CD4-positive, alpha-beta memory T cell (primary cell): ENCODE measurements around the gene OSTF1. TPM values are rescaled to one million over a fixed set of nuclear protein-coding genes. Genes with fewer than 3 reads are reported as not detected.

Source experiments
- CTCF ChIA-PET: fragments of 350-600 bp; sonication (Branson Sonifier 250); formaldehyde crosslinking; loops from one replicate; lab custom pipeline; 2021; ENCODE audit warnings: inconsistent platforms; ENCODE audit not compliant: partially characterized antibody; lab: Charles Lee
- POLR2A ChIA-PET: fragments of 350-600 bp; sonication (Branson Sonifier 250); formaldehyde crosslinking; loops from one replicate; lab custom pipeline; 2021; ENCODE audit not compliant: partially characterized antibody; lab: Charles Lee
- DNase-seq, 5 donors: peaks; one replicate each; pipeline versions ENCODE4 v3.0.0 to v3.0.0-alpha.2; 2020 to 2022; ENCODE audit warnings: mixed read lengths in 1 of 5
- H3K27ac ChIP-seq: one replicate; pipeline ENCODE4 v1.7.0; 2013; ENCODE audit warnings: low read depth, low read length
- H3K27me3 ChIP-seq: 2 replicates; pipeline ENCODE4 v1.7.0; 2013; ENCODE audit warnings: mild to moderate bottlenecking, low read length, moderate library complexity; ENCODE audit not compliant: insufficient read depth
- H3K36me3 ChIP-seq: 2 replicates; pipeline ENCODE4 v1.7.0; 2013; ENCODE audit warnings: mild to moderate bottlenecking, low read length, moderate library complexity; ENCODE audit not compliant: insufficient read depth
- H3K4me1 ChIP-seq: 2 replicates; pipeline ENCODE4 v1.7.0; 2013; ENCODE audit warnings: mild to moderate bottlenecking, low read length, moderate library complexity; ENCODE audit not compliant: insufficient read depth
- H3K4me3 ChIP-seq, 2 donors: one replicate each; pipeline ENCODE4 v1.7.0; 2013; ENCODE audit warnings: low read length in 2 of 2, mild to moderate bottlenecking in 1 of 2
- H3K9me3 ChIP-seq, 2 donors: one replicate each; pipeline ENCODE4 v1.7.0; 2013; ENCODE audit warnings: low read length in 2 of 2, control low read depth in 1 of 2; ENCODE audit not compliant: control insufficient read depth in 1 of 2
- H3K27ac Mint-ChIP-seq, 7 donors: one replicate each; pipeline ENCODE4 v1.8.0; 2020 to 2021; ENCODE audit warnings: mixed read lengths in 7 of 7, mild to moderate bottlenecking in 6 of 7, inconsistent platforms in 3 of 7, moderate library complexity in 3 of 7
- H3K27me3 Mint-ChIP-seq, 2 donors: one replicate each; pipeline ENCODE4 v1.8.0; 2020 to 2021; ENCODE audit warnings: mixed read lengths in 2 of 2
- H3K36me3 Mint-ChIP-seq, 2 donors: one replicate each; pipeline ENCODE4 v1.8.0; 2020 to 2021; ENCODE audit warnings: mixed read lengths in 2 of 2, inconsistent platforms in 1 of 2, mild to moderate bottlenecking in 1 of 2
- H3K4me1 Mint-ChIP-seq, 4 donors: one replicate each; pipeline ENCODE4 v1.8.0; 2020 to 2021; ENCODE audit warnings: mixed read lengths in 4 of 4, mild to moderate bottlenecking in 1 of 4
- H3K4me3 Mint-ChIP-seq, 8 donors: one replicate each; pipeline ENCODE4 v1.8.0; 2020 to 2021; ENCODE audit warnings: mixed read lengths in 8 of 8, mild to moderate bottlenecking in 7 of 8, moderate library complexity in 6 of 8, inconsistent platforms in 3 of 8
- H3K9me3 Mint-ChIP-seq, 8 donors: one replicate each; pipeline ENCODE4 v1.8.0; 2020 to 2021; ENCODE audit warnings: mixed read lengths in 8 of 8, mild to moderate bottlenecking in 5 of 8, inconsistent platforms in 3 of 8, moderate library complexity in 1 of 8
- intact Hi-C: fragments of 100-400 bp; cut with micrococcal nuclease; formaldehyde crosslinking; loops from one replicate; pipeline ENCODE4 v1.15.1; 2023
- polyA plus RNA-seq, 2 donors: library from polyadenylated mRNA; unstranded; fragments of 300-500 nt; fragmentation: Illumina TruSeq; gene quantifications; one replicate each; pipeline ENCODE4 v1.2.3, GENCODE V29; 2021
- total RNA-seq, 2 experiments: library from RNA; stranded (reverse); gene quantifications; one replicate each; pipeline ENCODE4 v1.2.3, GENCODE V29; 2021

Gene OSTF1
- total and polyA plus RNA-seq, 4 experiments from 2014 or later: 59.8 to 188 (median 119) TPM

DNA sequence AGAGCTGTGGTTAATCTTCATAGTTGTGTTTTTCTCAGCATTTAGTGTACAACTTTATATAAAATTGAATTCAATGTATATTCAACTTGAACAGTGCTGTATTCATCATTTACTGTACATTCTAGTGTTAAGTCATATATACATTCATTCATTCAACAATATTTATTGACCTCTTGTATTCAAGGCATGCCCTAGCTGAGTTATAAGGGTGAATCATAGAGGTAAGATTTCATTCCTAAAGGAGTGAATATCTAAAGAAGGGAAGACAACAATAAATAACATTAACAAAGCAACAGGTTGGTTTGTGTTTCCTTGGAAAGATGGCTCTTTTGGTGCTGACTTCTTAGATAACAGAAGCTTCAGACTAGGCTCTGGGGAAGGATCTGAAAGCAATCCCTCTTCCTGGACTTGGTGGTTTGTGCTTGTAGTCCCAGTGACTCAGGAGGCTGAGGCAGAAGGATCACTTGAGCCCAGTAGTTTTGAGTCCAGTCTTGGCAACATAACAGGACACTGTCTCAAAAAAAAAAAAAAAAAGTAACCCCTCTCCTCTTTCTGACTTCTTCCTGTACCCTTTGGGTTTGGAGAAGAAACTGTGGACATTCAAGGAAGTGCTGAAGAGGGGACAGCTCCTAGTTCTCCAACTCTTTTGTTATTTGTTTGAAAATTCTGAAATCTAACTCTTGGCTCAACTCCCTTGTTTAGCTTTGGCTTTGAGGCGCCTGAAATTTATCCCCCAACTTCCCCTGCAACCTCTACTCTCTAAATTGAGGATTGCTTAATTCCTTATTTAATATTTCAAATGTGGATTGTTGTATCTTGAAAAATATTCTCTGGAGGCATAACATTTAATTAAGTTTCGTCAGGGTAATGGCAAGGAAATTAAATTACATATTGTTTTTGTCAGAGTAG is 80.2 kb downstream of the OSTF1 start:
- H3K9me3 ChIP-seq: no peaks in the 10 kb centered on the region
- H3K36me3 ChIP-seq: no peaks in the 10 kb centered on the region
- ChIA-PET POLR2A (interaction anchor here (1.1 kb wide), 1 partner anchor 77 kb away, joined by 4 read pairs; no protein-coding TSS in a partner anchor), CTCF (interaction anchor here (0.7 to 4.8 kb wide), 3 partner anchors 13 to 23 kb away, joined by 3 to 41 read pairs (median 3); no protein-coding TSS in a partner anchor)
- H3K27me3 ChIP-seq: no peaks in the 10 kb centered on the region
- Mint-ChIP-seq H3K27ac (peak overlapping the region in 2 of 7 donors; percentile 16 to 25), H3K27me3 (no peaks in the 10 kb centered on the region), H3K4me1 (peaks cover 15 to 22% (median 18%) of the 10 kb centered on the region in 4 donors), H3K36me3 (peaks cover 44 to 74% of the 10 kb centered on the region in 2 donors), H3K9me3 (peaks cover 0 to 14% (median 10%) of the 10 kb centered on the region in 8 donors), H3K4me3 (no peak overlapping the region)
- no peak overlapping the region for H3K27ac ChIP-seq
- DNase-seq: no peak
- peaks cover 14% of the 10 kb centered on the region for H3K4me1 ChIP-seq
- intact Hi-C loops: no loop called here
- no peak overlapping the region for H3K4me3 ChIP-seq

DNA sequence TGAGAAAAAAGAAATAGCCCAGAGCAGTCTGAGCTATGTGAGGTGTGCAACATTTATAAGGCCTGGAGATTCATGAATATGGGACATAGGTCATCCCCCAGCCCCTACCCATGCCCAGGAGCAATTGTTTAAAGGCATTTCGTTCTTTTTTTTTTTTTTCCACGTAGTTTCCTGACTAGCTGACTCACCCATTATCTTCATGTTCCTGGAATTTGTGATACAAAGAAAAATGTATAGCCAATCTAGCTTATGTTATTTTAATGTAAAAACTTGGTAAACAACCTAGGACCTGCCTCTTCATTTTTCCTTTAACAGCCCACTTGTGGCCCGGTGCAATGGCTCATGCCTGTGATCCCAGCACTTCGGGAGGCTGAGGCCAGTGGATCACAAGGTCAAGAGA is 81.3 kb downstream of the OSTF1 start:
- H3K36me3 Mint-ChIP-seq: peaks cover 38 to 65% of the 10 kb centered on the region in 2 donors
- CTCF ChIA-PET: interaction anchor here (4.8 kb wide), 1 partner anchor 16 kb away, joined by 41 read pairs; no protein-coding TSS in a partner anchor
- no peak overlapping the region for H3K4me3 Mint-ChIP-seq
- Histone ChIP-seq H3K27me3 (no peaks in the 10 kb centered on the region), H3K9me3 (no peaks in the 10 kb centered on the region), H3K4me1 (peaks cover 14% of the 10 kb centered on the region), H3K27ac (no peak overlapping the region), H3K36me3 (no peaks in the 10 kb centered on the region), H3K4me3 (no peak overlapping the region)
- no peak overlapping the region for H3K27ac Mint-ChIP-seq
- no peak for DNase-seq
- POLR2A ChIA-PET: no interaction called here
- intact Hi-C loops: no loop called here
- peaks cover 15 to 23% (median 17%) of the 10 kb centered on the region in 4 donors for H3K4me1 Mint-ChIP-seq
- H3K9me3 Mint-ChIP-seq: peaks cover 0 to 14% (median 10%) of the 10 kb centered on the region in 8 donors
- H3K27me3 Mint-ChIP-seq: no peaks in the 10 kb centered on the region

DNA sequence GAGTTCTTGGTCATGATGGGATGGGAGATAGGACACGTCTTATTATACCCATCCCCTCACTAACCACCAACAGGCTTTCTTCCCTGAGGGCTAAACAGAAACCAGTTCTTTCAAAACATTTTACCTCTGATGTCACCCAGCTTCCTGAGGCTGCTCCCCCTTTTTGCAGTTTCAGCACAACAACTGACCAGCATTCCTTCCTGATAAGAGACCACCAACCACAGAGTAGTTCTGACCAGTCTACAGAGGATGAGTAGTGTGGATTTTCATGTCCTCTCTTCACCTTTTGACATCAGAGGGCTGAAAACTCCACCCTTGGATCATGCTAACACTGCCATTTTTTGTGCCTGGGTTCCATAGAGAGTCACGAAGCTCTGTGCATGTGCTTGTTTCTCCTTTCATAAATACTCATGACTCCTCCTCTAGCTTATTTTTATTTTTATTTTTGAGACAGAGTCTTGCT is 82.6 kb downstream of the OSTF1 start:
- POLR2A ChIA-PET: interaction anchor here (1.7 kb wide), 1 partner anchor 83 kb away, joined by 7 read pairs; the partner anchor contains the start of genes NMRK1 and OSTF1
- Mint-ChIP-seq H3K4me1 (peaks cover 17 to 26% (median 17%) of the 10 kb centered on the region in 4 donors), H3K27ac (no peak overlapping the region), H3K4me3 (no peak overlapping the region), H3K9me3 (peaks cover 0 to 14% (median 8%) of the 10 kb centered on the region in 8 donors), H3K27me3 (no peaks in the 10 kb centered on the region), H3K36me3 (peaks cover 34 to 53% of the 10 kb centered on the region in 2 donors)
- intact Hi-C loops: no loop called here
- Histone ChIP-seq H3K27ac (no peak overlapping the region), H3K9me3 (no peaks in the 10 kb centered on the region), H3K4me1 (peaks cover 14% of the 10 kb centered on the region), H3K36me3 (no peaks in the 10 kb centered on the region), H3K4me3 (no peak overlapping the region), H3K27me3 (no peaks in the 10 kb centered on the region)
- DNase-seq: no peak
- CTCF ChIA-PET: interaction anchor here (0.8 to 4.8 kb wide), 8 partner anchors 8 to 395 kb away, joined by 3 to 41 read pairs (median 3); no protein-coding TSS in a partner anchor

DNA sequence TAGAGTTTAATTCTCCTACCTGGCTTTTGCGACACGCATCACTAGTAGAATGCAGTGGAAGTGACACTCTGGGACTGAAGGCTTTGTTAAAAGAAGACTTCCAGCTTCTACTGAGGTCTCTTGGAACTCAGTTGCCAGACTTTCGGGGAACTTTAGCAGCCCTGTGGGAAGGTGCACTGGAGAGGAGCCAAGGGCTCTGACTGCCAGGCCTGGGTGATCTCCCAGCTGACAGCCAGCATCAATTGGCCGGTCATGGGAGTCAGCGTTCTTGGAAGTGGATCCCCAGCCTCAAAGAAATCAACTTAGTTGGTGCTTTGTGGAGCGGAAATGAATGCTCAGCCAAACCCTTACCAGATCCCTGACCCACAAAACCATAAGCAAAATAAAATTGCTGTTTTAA is 87.1 kb downstream of the OSTF1 start:
- Mint-ChIP-seq H3K27me3 (no peaks in the 10 kb centered on the region), H3K4me3 (no peak overlapping the region), H3K27ac (peak overlapping the region in 1 of 7 donors; percentile 53), H3K36me3 (peaks cover 5 to 16% of the 10 kb centered on the region in 2 donors), H3K9me3 (no peaks in the 10 kb centered on the region), H3K4me1 (peaks cover 0 to 18% (median 9%) of the 10 kb centered on the region in 4 donors)
- CTCF ChIA-PET: interaction anchor here (1.3 to 2.7 kb wide), 2 partner anchors 10 to 28 kb away, joined by 3 to 19 read pairs; no protein-coding TSS in a partner anchor
- no peaks in the 10 kb centered on the region for H3K27me3 ChIP-seq
- H3K4me3 ChIP-seq: no peak overlapping the region
- no peaks in the 10 kb centered on the region for H3K36me3 ChIP-seq
- H3K27ac ChIP-seq: no peak overlapping the region
- POLR2A ChIA-PET: no interaction called here
- no peaks in the 10 kb centered on the region for H3K9me3 ChIP-seq
- no peak for DNase-seq
- intact Hi-C loops: no loop called here
- no peaks in the 10 kb centered on the region for H3K4me1 ChIP-seq

DNA sequence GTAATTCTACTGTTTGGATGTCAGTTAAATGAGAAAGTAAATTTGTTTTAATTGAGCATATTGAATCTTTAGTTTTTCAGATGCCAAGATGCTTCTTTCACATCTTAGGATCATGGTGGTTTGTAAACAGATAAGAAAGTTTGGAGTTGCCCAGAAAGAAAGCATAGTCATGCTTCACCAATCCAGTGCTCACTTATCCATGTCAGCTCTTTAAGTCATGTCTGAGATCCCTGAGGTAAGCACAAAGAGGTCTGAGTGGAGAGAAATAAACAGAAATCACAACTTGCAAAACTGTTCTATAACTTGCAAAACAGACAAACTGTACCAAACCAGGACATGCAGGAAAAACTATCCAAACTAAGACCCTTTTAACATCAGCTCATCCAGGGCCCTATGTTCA is 87.7 kb downstream of the OSTF1 start:
- CTCF ChIA-PET: interaction anchor here (2.7 kb wide), 1 partner anchor 10 kb away, joined by 19 read pairs; no protein-coding TSS in a partner anchor
- H3K27me3 ChIP-seq: no peaks in the 10 kb centered on the region
- Mint-ChIP-seq H3K27ac (peak overlapping the region in 3 of 7 donors; percentile 25 to 53 (median 42)), H3K27me3 (no peaks in the 10 kb centered on the region), H3K4me1 (peaks cover 0 to 18% (median 9%) of the 10 kb centered on the region in 4 donors), H3K4me3 (no peak overlapping the region), H3K36me3 (peaks cover 3 to 12% of the 10 kb centered on the region in 2 donors), H3K9me3 (no peaks in the 10 kb centered on the region)
- H3K9me3 ChIP-seq: no peaks in the 10 kb centered on the region
- intact Hi-C loops: no loop called here
- no peaks in the 10 kb centered on the region for H3K36me3 ChIP-seq
- DNase-seq: no peak
- no peaks in the 10 kb centered on the region for H3K4me1 ChIP-seq
- no peak overlapping the region for H3K4me3 ChIP-seq
- no peak overlapping the region for H3K27ac ChIP-seq
- POLR2A ChIA-PET: interaction anchor here (0.6 kb wide), 1 partner anchor 85 kb away, joined by 3 read pairs; no protein-coding TSS in a partner anchor

DNA sequence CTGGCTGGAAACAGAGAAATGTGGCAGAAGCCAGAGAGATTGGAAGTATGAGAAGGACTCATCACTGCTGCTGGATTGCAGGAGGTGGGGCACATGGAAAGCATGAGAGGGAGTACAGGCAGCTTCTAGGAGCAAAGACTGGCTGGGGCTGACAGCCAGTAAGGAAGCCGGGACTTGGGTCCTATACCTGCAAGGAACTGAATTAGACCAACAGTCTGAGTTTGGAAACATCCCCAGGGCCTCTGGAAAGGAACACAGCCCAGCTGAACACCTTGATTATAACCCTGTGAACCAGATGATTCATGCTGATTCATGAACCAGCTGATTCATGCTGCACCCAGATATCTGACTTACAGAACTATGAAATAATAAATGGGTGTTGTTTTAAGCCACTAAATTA is 93.4 kb downstream of the OSTF1 start:
- Histone ChIP-seq H3K27ac (no peak overlapping the region), H3K4me1 (peaks cover 11% of the 10 kb centered on the region), H3K27me3 (no peaks in the 10 kb centered on the region), H3K4me3 (no peak overlapping the region), H3K9me3 (no peaks in the 10 kb centered on the region), H3K36me3 (no peaks in the 10 kb centered on the region)
- no peaks in the 10 kb centered on the region for H3K9me3 Mint-ChIP-seq
- H3K4me3 Mint-ChIP-seq: no peak overlapping the region
- no peaks in the 10 kb centered on the region for H3K27me3 Mint-ChIP-seq
- intact Hi-C loops: no loop called here
- ChIA-PET CTCF (interaction anchor here (0.9 kb wide), 2 partner anchors 11 to 80 kb away, joined by 3 read pairs; no protein-coding TSS in a partner anchor), POLR2A (interaction anchor here (0.7 kb wide), 1 partner anchor 30 kb away, joined by 3 read pairs; no protein-coding TSS in a partner anchor)
- peaks cover 11 to 24% (median 16%) of the 10 kb centered on the region in 4 donors for H3K4me1 Mint-ChIP-seq
- peaks cover 6% of the 10 kb centered on the region in 2 donors for H3K36me3 Mint-ChIP-seq
- no peak for DNase-seq
- H3K27ac Mint-ChIP-seq: peak overlapping the region in 1 of 7 donors; percentile 24
